HCT116 (cell line): ENCODE data around the gene PROX2. TPM values are rescaled to one million over a fixed set of nuclear protein-coding genes. Genes with fewer than 3 reads are reported as not detected.

Source experiments
- ATAC-seq: fragments of 200-7000 bp; cut with Tn5 transposase; 2 replicates; pipeline ENCODE4 v1.9.1; 2020; ENCODE audit warnings: mild to moderate bottlenecking, moderate library complexity
- BruUV-seq: library from RNA; stranded (reverse); fragments of 400-500 nt; replicated peaks from 2 replicates; lab custom pipeline; 2021; lab: Mats Ljungman, UMichigan
- CTCF ChIA-PET: fragments of 300-600 bp; sonication (Branson Sonifier 250); formaldehyde crosslinking; loops from one replicate; lab custom pipeline; 2021; ENCODE audit warnings: antibody characterized with exemption; lab: Charles Lee
- POLR2A ChIA-PET: fragments of 300-600, 350-600 bp; sonication (Branson Sonifier 250); formaldehyde crosslinking; loops from one replicate; lab custom pipeline; 2021; ENCODE audit warnings: antibody characterized with exemption; lab: Charles Lee
- RAD21 ChIA-PET, 2 experiments: fragments of 300-600 bp; sonication (Branson Sonifier 250); formaldehyde crosslinking; loops; one replicate each; lab custom pipeline; 2023; ENCODE audit warnings: low total read pairs in 2 of 2; ENCODE audit not compliant: uncharacterized antibody in 2 of 2, unreplicated experiment in 2 of 2, low non-redundant PET in 1 of 2; lab: Charles Lee
- DNase-seq: peaks from one replicate; pipeline ENCODE4 v3.0.0-alpha.2; 2010; ENCODE audit warnings: low read depth, low spot score
- H2AFZ ChIP-seq: fragments of 200-600 bp; shearing (Covaris generic), sonication (generic); 2 replicates; pipeline ENCODE4 v1.6.1; 2017; ENCODE audit warnings: low read depth, mixed run types, mixed read lengths, antibody characterized with exemption, low read length; ENCODE audit not compliant: poor library complexity, severe bottlenecking
- H3K27ac ChIP-seq: 2 replicates; pipeline ENCODE4 v1.5.1; 2012; ENCODE audit warnings: low read depth, low read length
- H3K27me3 ChIP-seq: fragments of 200-600 bp; sonication (generic); 2 replicates; pipeline ENCODE4 v1.6.1; 2016; ENCODE audit warnings: mixed run types, low read length, mixed read lengths; ENCODE audit not compliant: insufficient read depth
- H3K36me3 ChIP-seq, 2 experiments: fragments of 200-500 bp in 1 of 2; fragments of 200-600 bp in 1 of 2; sonication (Bioruptor generic) in 1 of 2; sonication (generic) in 1 of 2; 2 replicates each; pipeline versions ENCODE4 v1.5.1 to v1.6.1; 2014 to 2016; ENCODE audit warnings: low read length in 2 of 2, inconsistent platforms in 1 of 2, mixed read lengths in 1 of 2, mixed run types in 1 of 2; ENCODE audit not compliant: insufficient read depth in 2 of 2, control insufficient read depth in 1 of 2
- H3K4me1 ChIP-seq, 2 experiments: fragments of 200-600 bp in 1 of 2; sonication (generic) in 1 of 2; 2 replicates each; pipeline versions ENCODE4 v1.5.1 to v1.6.1; 2012 to 2017; ENCODE audit warnings: low read length in 2 of 2, inconsistent platforms in 1 of 2, mild to moderate bottlenecking in 1 of 2, mixed read lengths in 1 of 2, mixed run types in 1 of 2, moderate library complexity in 1 of 2; ENCODE audit not compliant: insufficient read depth in 2 of 2, control insufficient read depth in 1 of 2
- H3K4me2 ChIP-seq: fragments of 200-600 bp; sonication (generic); 2 replicates; pipeline ENCODE4 v1.6.1; 2017; ENCODE audit warnings: mixed run types, low read length, mixed read lengths
- H3K4me3 ChIP-seq, 2 experiments: fragments of 200-600 bp in 1 of 2; sonication (generic) in 1 of 2; replicated peaks in 1 of 2; 2 replicates each; pipeline ENCODE4 v1.5.1; 2011 to 2016; ENCODE audit warnings: low read length in 2 of 2, control low read depth in 1 of 2, low read depth in 1 of 2, mild to moderate bottlenecking in 1 of 2, mixed read lengths in 1 of 2, mixed run types in 1 of 2
- H3K79me2 ChIP-seq: fragments of 200-600 bp; sonication (generic); 2 replicates; pipeline ENCODE4 v1.6.1; 2017; ENCODE audit warnings: mild to moderate bottlenecking, mixed run types, low read length, moderate library complexity, mixed read lengths; ENCODE audit not compliant: insufficient read depth
- H3K9ac ChIP-seq: fragments of 200-600 bp; sonication (generic); 2 replicates; pipeline ENCODE4 v1.6.1; 2016; ENCODE audit warnings: low read length, mixed read lengths
- H3K9me2 ChIP-seq: fragments of 200-600 bp; sonication (generic), shearing (Covaris generic); 2 replicates; pipeline ENCODE4 v1.6.1; 2017; ENCODE audit warnings: mixed run types, mild to moderate bottlenecking, moderate library complexity; ENCODE audit not compliant: insufficient read depth
- H3K9me3 ChIP-seq, 2 experiments: fragments of 200-500 bp in 1 of 2; fragments of 200-600 bp in 1 of 2; sonication (Bioruptor generic) in 1 of 2; sonication (generic) in 1 of 2; 2 replicates each; pipeline ENCODE4 v1.6.1; 2014 to 2017; ENCODE audit warnings: low read length in 2 of 2, mixed read lengths in 2 of 2, inconsistent platforms in 1 of 2, low read depth in 1 of 2, mild to moderate bottlenecking in 1 of 2, mixed run types in 1 of 2, moderate library complexity in 1 of 2; ENCODE audit not compliant: control insufficient read depth in 1 of 2, insufficient read depth in 1 of 2
- H4K20me1 ChIP-seq: fragments of 200-600 bp; sonication (generic), shearing (Covaris generic); 2 replicates; pipeline ENCODE4 v1.6.1; 2017; ENCODE audit warnings: mixed run types, mild to moderate bottlenecking, moderate library complexity; ENCODE audit not compliant: insufficient read depth
- ATF3 ChIP-seq: IDR thresholded peaks from 2 replicates; pipeline ENCODE4 v1.6.1; 2012
- CBX3 ChIP-seq: IDR thresholded peaks from 2 replicates; pipeline ENCODE4 v1.6.1; 2012; ENCODE audit warnings: low read depth
- CEBPB ChIP-seq: IDR thresholded peaks from 2 replicates; pipeline ENCODE4 v1.6.1; 2012; ENCODE audit warnings: low read depth
- ELF1 ChIP-seq: IDR thresholded peaks from 2 replicates; pipeline ENCODE4 v1.6.1; 2012; ENCODE audit warnings: low read depth, borderline replicate concordance
- FOSL1 ChIP-seq: IDR thresholded peaks from 2 replicates; pipeline ENCODE4 v1.6.1; 2012; ENCODE audit warnings: low read depth
- JUND ChIP-seq: IDR thresholded peaks from 2 replicates; pipeline ENCODE4 v1.6.1; 2012
- POLR2AphosphoS5 ChIP-seq: IDR thresholded peaks from 2 replicates; pipeline ENCODE4 v1.6.1; 2011; ENCODE audit warnings: mild to moderate bottlenecking, low read depth, low read length, moderate library complexity
- RAD21 ChIP-seq: IDR thresholded peaks from 2 replicates; pipeline ENCODE4 v1.6.1; 2012; ENCODE audit warnings: low read depth, mild to moderate bottlenecking
- REST ChIP-seq: IDR thresholded peaks from 2 replicates; pipeline ENCODE4 v1.6.1; 2012; ENCODE audit warnings: low read depth
- TCF7L2 ChIP-seq: IDR thresholded peaks from 2 replicates; pipeline ENCODE4 v1.7.0; 2011; ENCODE audit warnings: borderline replicate concordance, inconsistent platforms; ENCODE audit not compliant: insufficient read depth, insufficient read length; ENCODE audit errors: extremely low read depth
- YY1 ChIP-seq: IDR thresholded peaks from 2 replicates; pipeline ENCODE4 v1.6.1; 2011; ENCODE audit warnings: low read length, low read depth, moderate library complexity, mild to moderate bottlenecking; ENCODE audit not compliant: insufficient replicate concordance; ENCODE audit errors: extremely low read depth
- ZBTB33 ChIP-seq: IDR thresholded peaks from 2 replicates; pipeline ENCODE4 v1.6.1; 2011; ENCODE audit warnings: mild to moderate bottlenecking, low read length, moderate library complexity; ENCODE audit not compliant: insufficient replicate concordance; ENCODE audit errors: extremely low read depth
- ZNF274 ChIP-seq: fragments of 200-500 bp; sonication (Bioruptor generic); IDR thresholded peaks from 2 replicates; pipeline ENCODE4 v1.6.1; 2014; ENCODE audit warnings: mild to moderate bottlenecking, low read depth, low read length, inconsistent platforms
- intact Hi-C: fragments of 100-400 bp; cut with micrococcal nuclease; formaldehyde crosslinking; loops from 2 replicates; pipeline ENCODE4 v1.10.0; 2022
- total RNA-seq: library from RNA; stranded (reverse); gene quantifications from one replicate; pipeline ENCODE4 v1.2.1, GENCODE V29; 2021; ENCODE audit not compliant: unreplicated experiment

PROX2 gene
- total RNA-seq, 1 experiment from 2014 or later, result not detected

- no peaks in the 10 kb centered on the region for H3K9me2 ChIP-seq
- no peaks in the 10 kb centered on the region for H3K79me2 ChIP-seq
- no peaks in the 10 kb centered on the region for H3K9me3 ChIP-seq
- H3K9ac ChIP-seq, result no peak overlapping the region
- DNase-seq (no peak), ATAC-seq (no peak)
- no peaks in the 10 kb centered on the region for H4K20me1 ChIP-seq
- H3K4me3 ChIP-seq, result no peak overlapping the region
- BruUV-seq, result no TSS peak
- no peaks in the 10 kb centered on the region for H3K4me1 ChIP-seq
- TF ChIP-seq POLR2AphosphoS5, result no peak
- no peak for TF ChIP-seq ZBTB33
- no peak for TF ChIP-seq YY1
- no peak for TF ChIP-seq ATF3
- no peak for TF ChIP-seq FOSL1
- no peak for TF ChIP-seq RAD21
- TF ChIP-seq CBX3, result no peak
- no peak for TF ChIP-seq REST
- TF ChIP-seq ELF1, result no peak
- TF ChIP-seq CEBPB, result no peak
- no peak for TF ChIP-seq ZNF274
- TF ChIP-seq TCF7L2, result no peak
- TF ChIP-seq JUND, result no peak
- POLR2A ChIA-PET, result no interaction called here
- H3K27me3 ChIP-seq, result no peaks in the 10 kb centered on the region
- no peak overlapping the region for H3K4me2 ChIP-seq
- CTCF ChIA-PET, result no interaction called here
- RAD21 ChIA-PET, result no interaction called here
- intact Hi-C loops, result no loop called here
- H3K36me3 ChIP-seq, result peaks cover 79 to 82% of the 10 kb centered on the region in 2 experiments
- H3K27ac ChIP-seq, result no peak overlapping the region
- H2AFZ ChIP-seq, result no peak overlapping the region
Measured at GRCh38 chr14:74897642-74898041, 21.7 kb upstream of the PROX2 start.
